ENCODE measurements around the gene HPCAL1.

HPCAL1 gene

GRCh38 chr2:10471955-10472354 lies 169.3 kb downstream of the HPCAL1 start:
- DNase-seq, result no peak

- no peak for DNase-seq
Measured at GRCh38 chr2:10473121-10473756, 170.5 kb downstream of the HPCAL1 start.

- no peak for DNase-seq
Measured at GRCh38 chr2:10475221-10475722, 172.6 kb downstream of the HPCAL1 start.

GRCh38 chr2:10475811-10476660 lies 173.3 kb downstream of the HPCAL1 start:
- no peak for DNase-seq

- no peak for DNase-seq
Measured at GRCh38 chr2:10476723-10477442, 174.2 kb downstream of the HPCAL1 start.
